ENCODE data around the gene PHEX.

Gene PHEX

DNA sequence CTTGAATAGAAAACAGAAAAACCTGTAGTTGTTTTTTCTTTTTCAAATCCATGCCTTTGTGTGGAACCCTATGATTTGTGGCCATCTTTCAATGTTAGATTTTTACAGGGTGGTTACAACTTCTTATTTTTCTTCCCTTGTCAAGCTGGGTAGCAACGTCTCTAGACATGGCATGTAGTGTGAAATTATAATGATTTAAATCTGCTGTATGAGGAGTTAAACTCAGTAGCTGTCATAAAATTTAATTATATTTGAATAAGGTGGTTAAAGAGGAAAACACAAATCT is 162.5 kb downstream of the PHEX start:
- DNase-seq = no peak
- Histone ChIP-seq H3K14ac (ENCODE audit: low read length) (no peak overlapping the region), H4K12ac (ENCODE audit: low read depth, low read length) (no peak overlapping the region), H3K9me3 (ENCODE audit: insufficient read depth, low read depth, low read length) (no peaks in the 10 kb centered on the region), H3K4me3 (ENCODE audit: low read depth, low read length) (no peak overlapping the region), H2BK12ac (ENCODE audit: low read length) (no peak overlapping the region), H3K4me2 (ENCODE audit: low read length) (no peak overlapping the region), H3K4me1 (ENCODE audit: control insufficient read depth in 1 of 2, insufficient read depth in 2 of 2, low read length in 2 of 2) (no peaks in the 10 kb centered on the region), H3K79me1 (ENCODE audit: low read length) (no peaks in the 10 kb centered on the region), H4K8ac (ENCODE audit: low read depth, low read length) (no peak overlapping the region), H3K4ac (ENCODE audit: low read depth, low read length) (no peak overlapping the region), H3K36me3 (ENCODE audit: control insufficient read depth in 1 of 2, insufficient read depth in 2 of 2, low read length in 2 of 2) (no peaks in the 10 kb centered on the region), H3K27ac (ENCODE audit: low read depth, low read length) (no peak overlapping the region), H2AFZ (ENCODE audit: insufficient read depth, low read length, poor library complexity) (no peak overlapping the region), H3K79me2 (ENCODE audit: control insufficient read depth, insufficient read depth, low read length, poor library complexity) (no peaks in the 10 kb centered on the region), H3K23ac (ENCODE audit: low read length) (no peak overlapping the region), H4K91ac (ENCODE audit: low read depth, low read length) (no peak overlapping the region), H3K9ac (ENCODE audit: low read length) (no peak overlapping the region), H2BK120ac (ENCODE audit: insufficient read depth, low read length, poor library complexity) (no peak overlapping the region), H2BK5ac (ENCODE audit: low read depth, low read length, poor library complexity) (no peak overlapping the region), H2AK5ac (ENCODE audit: low read length) (no peak overlapping the region), H3K18ac (ENCODE audit: low read length) (no peak overlapping the region), H3K27me3 (ENCODE audit: insufficient read depth, low read length) (no peaks in the 10 kb centered on the region)
- no CpG with 5 or more reads among the region's 1 CpG for WGBS (ENCODE audit: extremely low coverage, insufficient coverage, insufficient read length)

DNA sequence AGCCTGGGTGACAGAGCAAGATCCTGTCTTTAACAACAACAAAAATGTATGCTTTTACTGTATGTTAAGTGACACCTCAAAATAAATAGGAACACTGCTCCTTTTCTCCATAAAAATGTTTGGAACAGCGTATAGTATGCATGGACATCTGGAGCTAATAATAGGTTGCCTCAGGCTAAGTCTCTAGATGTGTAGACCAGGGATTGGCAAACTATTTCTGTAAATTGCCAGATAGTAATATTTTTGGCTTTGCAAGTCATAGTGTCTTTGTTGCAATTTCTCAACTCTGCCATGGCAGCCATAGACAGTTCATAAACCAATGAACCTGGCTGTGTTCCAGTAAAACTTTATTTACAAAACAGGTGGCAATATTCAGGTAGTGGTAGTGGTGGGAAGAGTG is 164.0 kb downstream of the PHEX start:
- H3K4me1 ChIP-seq (ENCODE audit: control insufficient read depth in 1 of 2, insufficient read depth in 2 of 2, low read length in 2 of 2) = no peaks in the 10 kb centered on the region
- no peak overlapping the region for H4K12ac ChIP-seq (ENCODE audit: low read depth, low read length)
- no peaks in the 10 kb centered on the region for H3K79me1 ChIP-seq (ENCODE audit: low read length)
- H3K23ac ChIP-seq (ENCODE audit: low read length) = no peak overlapping the region
- no peak overlapping the region for H3K4me2 ChIP-seq (ENCODE audit: low read length)
- no peak overlapping the region for H3K14ac ChIP-seq (ENCODE audit: low read length)
- H2BK5ac ChIP-seq (ENCODE audit: low read depth, low read length, poor library complexity) = no peak overlapping the region
- H3K9ac ChIP-seq (ENCODE audit: low read length) = no peak overlapping the region
- no peak overlapping the region for H3K27ac ChIP-seq (ENCODE audit: low read depth, low read length)
- H2BK12ac ChIP-seq (ENCODE audit: low read length) = no peak overlapping the region
- DNase-seq = peak in 1 of 2 donors; percentile 2
- no peak overlapping the region for H3K4me3 ChIP-seq (ENCODE audit: low read depth, low read length)
- no peaks in the 10 kb centered on the region for H3K79me2 ChIP-seq (ENCODE audit: control insufficient read depth, insufficient read depth, low read length, poor library complexity)
- no peak overlapping the region for H3K18ac ChIP-seq (ENCODE audit: low read length)
- no peak overlapping the region for H2AFZ ChIP-seq (ENCODE audit: insufficient read depth, low read length, poor library complexity)
- H4K8ac ChIP-seq (ENCODE audit: low read depth, low read length) = no peak overlapping the region
- WGBS (ENCODE audit: extremely low coverage, insufficient coverage, insufficient read length) = no CpG with 5 or more reads among the region's 1 CpG
- H3K4ac ChIP-seq (ENCODE audit: low read depth, low read length) = no peak overlapping the region
- H3K27me3 ChIP-seq (ENCODE audit: insufficient read depth, low read length) = no peaks in the 10 kb centered on the region
- H3K9me3 ChIP-seq (ENCODE audit: insufficient read depth, low read depth, low read length) = no peaks in the 10 kb centered on the region
- no peak overlapping the region for H2BK120ac ChIP-seq (ENCODE audit: insufficient read depth, low read length, poor library complexity)
- no peak overlapping the region for H4K91ac ChIP-seq (ENCODE audit: low read depth, low read length)
- no peak overlapping the region for H2AK5ac ChIP-seq (ENCODE audit: low read length)
- no peaks in the 10 kb centered on the region for H3K36me3 ChIP-seq (ENCODE audit: control insufficient read depth in 1 of 2, insufficient read depth in 2 of 2, low read length in 2 of 2)

DNA sequence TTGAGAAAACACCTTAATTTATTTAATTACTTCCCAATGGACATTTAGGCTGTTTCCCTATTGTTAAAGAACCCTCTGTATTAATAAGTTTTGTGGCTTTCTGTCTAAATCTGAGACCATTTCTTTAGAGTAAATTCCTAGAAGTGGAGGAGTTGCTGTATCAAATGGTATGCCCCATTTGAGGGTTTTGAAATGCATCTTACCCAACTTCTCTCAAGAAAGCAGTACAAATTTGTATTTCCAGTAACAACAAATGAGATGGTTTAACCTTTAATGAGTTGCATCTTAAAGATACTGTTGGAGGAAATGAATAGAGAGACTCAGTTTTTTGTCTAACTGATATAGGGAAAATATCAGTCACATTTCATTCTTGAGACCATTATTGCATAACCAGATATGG is 170.1 kb downstream of the PHEX start:
- Histone ChIP-seq H3K4me2 (ENCODE audit: low read length) (no peak overlapping the region), H2BK12ac (ENCODE audit: low read length) (no peak overlapping the region), H3K4me1 (ENCODE audit: control insufficient read depth in 1 of 2, insufficient read depth in 2 of 2, low read length in 2 of 2) (no peaks in the 10 kb centered on the region), H2AFZ (ENCODE audit: insufficient read depth, low read length, poor library complexity) (no peak overlapping the region), H3K27ac (ENCODE audit: low read depth, low read length) (no peak overlapping the region), H3K27me3 (ENCODE audit: insufficient read depth, low read length) (no peaks in the 10 kb centered on the region), H4K8ac (ENCODE audit: low read depth, low read length) (no peak overlapping the region), H3K4me3 (ENCODE audit: low read depth, low read length) (no peak overlapping the region), H3K36me3 (ENCODE audit: control insufficient read depth in 1 of 2, insufficient read depth in 2 of 2, low read length in 2 of 2) (no peaks in the 10 kb centered on the region), H3K9ac (ENCODE audit: low read length) (no peak overlapping the region), H3K79me2 (ENCODE audit: control insufficient read depth, insufficient read depth, low read length, poor library complexity) (no peaks in the 10 kb centered on the region), H4K12ac (ENCODE audit: low read depth, low read length) (no peak overlapping the region), H3K79me1 (ENCODE audit: low read length) (no peaks in the 10 kb centered on the region), H3K14ac (ENCODE audit: low read length) (no peak overlapping the region), H3K23ac (ENCODE audit: low read length) (no peak overlapping the region), H4K91ac (ENCODE audit: low read depth, low read length) (no peak overlapping the region), H2BK5ac (ENCODE audit: low read depth, low read length, poor library complexity) (no peak overlapping the region), H3K18ac (ENCODE audit: low read length) (no peak overlapping the region), H2BK120ac (ENCODE audit: insufficient read depth, low read length, poor library complexity) (no peak overlapping the region), H3K4ac (ENCODE audit: low read depth, low read length) (no peak overlapping the region), H2AK5ac (ENCODE audit: low read length) (no peak overlapping the region), H3K9me3 (ENCODE audit: insufficient read depth, low read depth, low read length) (no peaks in the 10 kb centered on the region)
- DNase-seq = no peak

DNA sequence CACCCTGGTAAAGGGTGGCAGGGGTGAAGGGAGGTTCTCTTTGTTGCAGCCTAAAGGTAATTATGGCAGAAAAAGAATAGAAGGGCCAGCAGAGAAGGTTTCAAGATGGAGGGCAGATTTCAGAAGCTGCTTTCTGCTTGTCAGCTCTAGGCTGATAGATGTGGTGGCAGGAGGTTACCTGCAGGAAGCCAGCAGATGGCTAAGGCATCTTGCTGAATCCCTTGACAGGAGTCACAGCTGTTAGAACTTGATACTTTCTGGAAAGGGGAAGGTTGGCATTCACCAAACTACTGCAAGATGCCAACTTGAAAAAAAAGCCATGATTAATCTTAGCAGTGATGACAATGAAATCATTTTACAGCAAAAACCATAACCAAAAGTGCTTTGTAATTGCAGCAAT is 171.1 kb downstream of the PHEX start:
- no peaks in the 10 kb centered on the region for H3K79me1 ChIP-seq (ENCODE audit: low read length)
- no peak overlapping the region for H2BK120ac ChIP-seq (ENCODE audit: insufficient read depth, low read length, poor library complexity)
- H3K79me2 ChIP-seq (ENCODE audit: control insufficient read depth, insufficient read depth, low read length, poor library complexity) = no peaks in the 10 kb centered on the region
- no peak overlapping the region for H4K8ac ChIP-seq (ENCODE audit: low read depth, low read length)
- H3K9me3 ChIP-seq (ENCODE audit: insufficient read depth, low read depth, low read length) = no peaks in the 10 kb centered on the region
- no peak overlapping the region for H4K91ac ChIP-seq (ENCODE audit: low read depth, low read length)
- no peak overlapping the region for H3K14ac ChIP-seq (ENCODE audit: low read length)
- H3K4me2 ChIP-seq (ENCODE audit: low read length) = no peak overlapping the region
- no peak overlapping the region for H3K4ac ChIP-seq (ENCODE audit: low read depth, low read length)
- no peak overlapping the region for H3K23ac ChIP-seq (ENCODE audit: low read length)
- no peak overlapping the region for H4K12ac ChIP-seq (ENCODE audit: low read depth, low read length)
- H2AK5ac ChIP-seq (ENCODE audit: low read length) = no peak overlapping the region
- no peak overlapping the region for H3K27ac ChIP-seq (ENCODE audit: low read depth, low read length)
- no peaks in the 10 kb centered on the region for H3K27me3 ChIP-seq (ENCODE audit: insufficient read depth, low read length)
- H3K36me3 ChIP-seq (ENCODE audit: control insufficient read depth in 1 of 2, insufficient read depth in 2 of 2, low read length in 2 of 2) = no peaks in the 10 kb centered on the region
- no peaks in the 10 kb centered on the region for H3K4me1 ChIP-seq (ENCODE audit: control insufficient read depth in 1 of 2, insufficient read depth in 2 of 2, low read length in 2 of 2)
- no peak overlapping the region for H3K18ac ChIP-seq (ENCODE audit: low read length)
- no peak overlapping the region for H3K9ac ChIP-seq (ENCODE audit: low read length)
- H3K4me3 ChIP-seq (ENCODE audit: low read depth, low read length) = no peak overlapping the region
- no peak overlapping the region for H2BK5ac ChIP-seq (ENCODE audit: low read depth, low read length, poor library complexity)
- DNase-seq = no peak
- no peak overlapping the region for H2BK12ac ChIP-seq (ENCODE audit: low read length)
- no peak overlapping the region for H2AFZ ChIP-seq (ENCODE audit: insufficient read depth, low read length, poor library complexity)

DNA sequence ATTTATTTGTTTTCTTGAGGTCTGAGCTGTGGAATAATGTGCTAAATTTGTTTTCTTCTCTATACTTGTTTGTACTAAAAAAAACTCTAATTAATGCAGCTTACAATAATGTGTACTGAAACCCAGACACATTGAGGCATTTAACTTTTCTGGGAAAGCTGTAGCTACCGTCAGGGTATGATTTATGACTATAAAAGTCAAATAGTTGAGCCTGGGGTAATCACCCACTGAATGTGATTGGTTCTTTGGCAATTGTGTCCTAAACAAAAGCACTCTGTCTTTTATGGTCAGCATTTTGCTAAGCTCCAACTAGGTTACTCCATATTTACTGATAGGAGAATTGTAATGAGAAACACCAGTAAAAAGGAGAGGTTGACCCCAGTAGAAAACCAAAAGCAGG is 174.7 kb downstream of the PHEX start:
- no peak overlapping the region for H2AFZ ChIP-seq (ENCODE audit: insufficient read depth, low read length, poor library complexity)
- no peak overlapping the region for H3K27ac ChIP-seq (ENCODE audit: low read depth, low read length)
- no peak overlapping the region for H4K91ac ChIP-seq (ENCODE audit: low read depth, low read length)
- H2BK120ac ChIP-seq (ENCODE audit: insufficient read depth, low read length, poor library complexity) = no peak overlapping the region
- H3K4me2 ChIP-seq (ENCODE audit: low read length) = no peak overlapping the region
- no peaks in the 10 kb centered on the region for H3K79me1 ChIP-seq (ENCODE audit: low read length)
- no peak overlapping the region for H2BK12ac ChIP-seq (ENCODE audit: low read length)
- no peak overlapping the region for H3K4me3 ChIP-seq (ENCODE audit: low read depth, low read length)
- DNase-seq = no peak
- WGBS (ENCODE audit: extremely low coverage, insufficient coverage, insufficient read length) = no CpG with 5 or more reads among the region's 1 CpG
- no peak overlapping the region for H2BK5ac ChIP-seq (ENCODE audit: low read depth, low read length, poor library complexity)
- no peak overlapping the region for H4K8ac ChIP-seq (ENCODE audit: low read depth, low read length)
- no peak overlapping the region for H3K9ac ChIP-seq (ENCODE audit: low read length)
- H2AK5ac ChIP-seq (ENCODE audit: low read length) = no peak overlapping the region
- H3K27me3 ChIP-seq (ENCODE audit: insufficient read depth, low read length) = no peaks in the 10 kb centered on the region
- no peaks in the 10 kb centered on the region for H3K36me3 ChIP-seq (ENCODE audit: control insufficient read depth in 1 of 2, insufficient read depth in 2 of 2, low read length in 2 of 2)
- no peaks in the 10 kb centered on the region for H3K9me3 ChIP-seq (ENCODE audit: insufficient read depth, low read depth, low read length)
- H3K4me1 ChIP-seq (ENCODE audit: control insufficient read depth in 1 of 2, insufficient read depth in 2 of 2, low read length in 2 of 2) = no peaks in the 10 kb centered on the region
- H3K4ac ChIP-seq (ENCODE audit: low read depth, low read length) = no peak overlapping the region
- no peak overlapping the region for H3K23ac ChIP-seq (ENCODE audit: low read length)
- no peak overlapping the region for H4K12ac ChIP-seq (ENCODE audit: low read depth, low read length)
- no peak overlapping the region for H3K14ac ChIP-seq (ENCODE audit: low read length)
- no peak overlapping the region for H3K18ac ChIP-seq (ENCODE audit: low read length)
- no peaks in the 10 kb centered on the region for H3K79me2 ChIP-seq (ENCODE audit: control insufficient read depth, insufficient read depth, low read length, poor library complexity)

Data from trophoblast cell (in vitro differentiated cells and primary cell).